NB4 (cell line): Measurements from ENCODE around the gene NSMF.

Experiments
- CTCF ChIP-seq: IDR thresholded peaks from one replicate; pipeline ENCODE4 v1.5.1; 2012; ENCODE audit warnings: low read depth, low read length
- MYC ChIP-seq: IDR thresholded peaks from 2 replicates; pipeline ENCODE4 v1.6.1; 2011; ENCODE audit warnings: low read depth, low read length
- POLR2A ChIP-seq: IDR thresholded peaks from 2 replicates; pipeline ENCODE4 v1.6.1; 2011; ENCODE audit warnings: mild to moderate bottlenecking; ENCODE audit not compliant: insufficient read length; ENCODE audit errors: extremely low read depth

DNA sequence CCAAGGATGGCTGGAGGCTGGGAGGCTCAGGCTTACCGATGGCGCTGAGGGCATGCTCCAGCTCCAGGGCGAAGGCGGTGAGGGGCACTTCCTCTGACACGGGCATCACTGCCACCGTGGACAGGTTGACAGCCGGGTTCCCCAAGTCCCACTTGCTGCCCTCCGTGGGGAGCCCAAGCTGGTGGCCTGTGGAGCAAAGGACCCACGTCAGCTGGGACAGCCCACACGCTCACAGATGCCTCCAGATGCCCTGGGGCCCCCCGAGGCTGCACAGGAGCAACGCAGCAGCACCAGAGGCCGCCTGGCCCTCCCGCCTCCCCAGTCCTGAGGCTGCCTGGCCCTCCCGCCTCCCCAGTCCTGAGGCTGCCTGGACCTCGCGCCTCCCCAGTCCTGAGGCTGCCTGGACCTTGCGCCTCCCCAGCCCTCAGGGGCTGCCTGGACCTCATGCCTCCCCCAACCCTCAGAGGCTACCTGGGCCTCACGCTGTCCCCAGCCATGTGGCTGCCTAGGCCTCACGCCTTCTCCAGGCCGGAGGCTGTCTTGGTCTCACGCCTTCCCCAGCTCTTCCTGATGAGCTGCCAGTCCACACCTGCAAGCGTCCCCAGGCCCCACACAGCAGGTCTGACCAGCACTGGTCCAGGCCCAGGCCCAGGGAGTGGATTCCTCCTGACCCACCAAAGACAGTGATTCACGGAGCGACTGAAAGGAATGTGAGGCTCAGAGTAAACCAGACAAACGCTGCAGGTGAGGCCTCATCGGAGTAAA, 25.6 kb upstream of the NSMF start:
- TF ChIP-seq CTCF (no peak), POLR2A (no peak), MYC (no peak)
